Endothelial cell of umbilical vein (primary cell): ENCODE results near the gene MCCD1. TPM values are rescaled to one million over a fixed set of nuclear protein-coding genes. Genes with fewer than 3 reads are reported as not detected.

Source experiments
- BruUV-seq: library from RNA; stranded (reverse); fragments of 400-500 nt; replicated peaks from 2 replicates; lab custom pipeline; 2021; lab: Mats Ljungman, UMichigan
- CTCF ChIA-PET: fragments of 300-600, 350-600 bp; sonication (Branson Sonifier 250); formaldehyde crosslinking; loops from one replicate; lab custom pipeline; 2021; ENCODE audit warnings: antibody characterized with exemption, inconsistent platforms; lab: Charles Lee
- POLR2A ChIA-PET: fragments of 300-600, 350-600 bp; sonication (Branson Sonifier 250); formaldehyde crosslinking; loops from one replicate; lab custom pipeline; 2021; ENCODE audit warnings: antibody characterized with exemption, inconsistent platforms; lab: Charles Lee
- DNase-seq: peaks from one replicate; pipeline ENCODE4 v3.0.0-alpha.2; 2011; ENCODE audit warnings: low read depth, low spot score
- FAIRE-seq: peaks from 2 replicates; lab custom pipeline; 2011; peaks lifted over from hg19 to GRCh38; lab: Jason Lieb, UNC
- H2AFZ ChIP-seq: 2 replicates; pipeline ENCODE4 v1.6.0; 2012; ENCODE audit warnings: low read depth, low read length, control low read depth, inconsistent platforms
- H3K27ac ChIP-seq: 2 replicates; pipeline ENCODE4 v1.5.1; 2011; ENCODE audit warnings: low read depth, mild to moderate bottlenecking, control low read depth, low read length, moderate library complexity; ENCODE audit not compliant: insufficient read depth
- H3K27me3 ChIP-seq, 2 experiments: 2 replicates each; pipeline versions ENCODE4 v1.6.0 to v1.6.1; 2011; ENCODE audit warnings: low read length in 2 of 2, mixed read lengths in 1 of 2; ENCODE audit not compliant: control insufficient read depth in 2 of 2, insufficient read depth in 2 of 2
- H3K36me3 ChIP-seq, 2 experiments: 2 replicates in 1 of 2; 3 replicates in 1 of 2; pipeline ENCODE4 v1.5.1; 2011; ENCODE audit warnings: low read length in 2 of 2, mild to moderate bottlenecking in 1 of 2, moderate library complexity in 1 of 2; ENCODE audit not compliant: control insufficient read depth in 2 of 2, insufficient read depth in 2 of 2; ENCODE audit errors: extremely low read depth in 1 of 2
- H3K4me1 ChIP-seq: 3 replicates; pipeline ENCODE4 v1.5.1; 2011; ENCODE audit warnings: mild to moderate bottlenecking, low read length; ENCODE audit not compliant: control insufficient read depth, insufficient read depth; ENCODE audit errors: extremely low read depth
- H3K4me2 ChIP-seq: 2 replicates; pipeline ENCODE4 v1.6.1; 2011; ENCODE audit warnings: low read length, control low read depth, mixed read lengths; ENCODE audit not compliant: insufficient read depth
- H3K4me3 ChIP-seq, 3 experiments: fragments of 200-600 bp in 1 of 3; sonication (generic), shearing (Covaris generic) in 1 of 3; replicated peaks in 1 of 3; 2 replicates each; pipeline ENCODE4 v1.5.1; 2011 to 2016; ENCODE audit warnings: control low read depth in 3 of 3, low read length in 3 of 3, mild to moderate bottlenecking in 2 of 3, inconsistent platforms in 1 of 3, low read depth in 1 of 3, moderate library complexity in 1 of 3; ENCODE audit not compliant: insufficient read depth in 1 of 3
- H3K79me2 ChIP-seq: 2 replicates; pipeline ENCODE4 v1.6.0; 2012; ENCODE audit warnings: low read length, inconsistent platforms; ENCODE audit not compliant: control insufficient read depth, insufficient read depth
- H3K9ac ChIP-seq: replicated peaks from 2 replicates; pipeline ENCODE3; 2011; ENCODE audit warnings: low read length, control low read depth; ENCODE audit not compliant: insufficient read depth; ENCODE audit errors: extremely low read depth
- H3K9me1 ChIP-seq: replicated peaks from 3 replicates; pipeline ENCODE4 v1.6.0; 2011; ENCODE audit warnings: mild to moderate bottlenecking, low read length; ENCODE audit not compliant: control insufficient read depth, insufficient read depth; ENCODE audit errors: extremely low read depth
- H3K9me3 ChIP-seq: replicated peaks from 2 replicates; pipeline ENCODE4 v1.5.1; 2012; ENCODE audit warnings: low read length, inconsistent platforms; ENCODE audit not compliant: control insufficient read depth, insufficient read depth
- H4K20me1 ChIP-seq: replicated peaks from 2 replicates; pipeline ENCODE3; 2011; ENCODE audit warnings: mild to moderate bottlenecking, low read length; ENCODE audit not compliant: control insufficient read depth, insufficient read depth; ENCODE audit errors: extremely low read depth
- EZH2 ChIP-seq: IDR thresholded peaks from 2 replicates; pipeline ENCODE4 v1.6.1; 2012; ENCODE audit warnings: borderline replicate concordance, low read depth, mild to moderate bottlenecking, moderate library complexity, low read length, inconsistent platforms; ENCODE audit not compliant: severe bottlenecking
- FOS ChIP-seq: IDR thresholded peaks from 2 replicates; pipeline ENCODE4 v1.6.1; 2011; ENCODE audit warnings: mild to moderate bottlenecking, low read length, moderate library complexity, borderline replicate concordance; ENCODE audit not compliant: insufficient read depth
- GATA2 ChIP-seq: IDR thresholded peaks from 2 replicates; pipeline ENCODE4 v1.7.0; 2011; ENCODE audit warnings: low read depth, mild to moderate bottlenecking, moderate library complexity, mixed read lengths, low read length; ENCODE audit not compliant: insufficient read length, insufficient read depth
- JUN ChIP-seq: IDR thresholded peaks from 2 replicates; pipeline ENCODE4 v1.6.1; 2011; ENCODE audit warnings: borderline replicate concordance, low read depth; ENCODE audit not compliant: insufficient read length, insufficient read depth
- MYC ChIP-seq: IDR thresholded peaks from one replicate; pipeline ENCODE4 v1.6.1; 2011; ENCODE audit warnings: mild to moderate bottlenecking, low read depth, low read length
- POLR2A ChIP-seq: IDR thresholded peaks from 2 replicates; pipeline ENCODE4 v1.6.1; 2012; ENCODE audit warnings: low read depth, mild to moderate bottlenecking, control low read depth, low read length
- POLR2AphosphoS5 ChIP-seq: IDR thresholded peaks from 2 replicates; pipeline ENCODE4 v1.6.1; 2012; ENCODE audit warnings: low read depth, mild to moderate bottlenecking, control low read depth, low read length, moderate library complexity; ENCODE audit not compliant: insufficient read depth
- dilution Hi-C: fragments of 300-500 bp; cut with MboI; formaldehyde crosslinking; loops from one replicate; pipeline ENCODE4 v1.15.0; 2019; ENCODE audit warnings: low sequenced_read_pairs; ENCODE audit not compliant: extremely low pct_ligation_motif_present
- intact Hi-C: fragments of 100-400 bp; cut with micrococcal nuclease; formaldehyde crosslinking; loops from one replicate; pipeline ENCODE4 v1.10.0; 2022
- polyA plus RNA-seq, 4 experiments: library from polyadenylated mRNA; depleted of rRNA in 3 of 4; stranded (reverse) in 3 of 4; unstranded in 1 of 4; fragments of >200 nt; gene quantifications; 2 replicates each; pipeline versions ENCODE4 v1.2.1 to v1.2.3, GENCODE V29; 2011 to 2012; ENCODE audit warnings: missing spikeins in 1 of 4
- total RNA-seq: library from RNA; stranded (reverse); gene quantifications from 2 replicates; pipeline ENCODE4 v1.2.3, GENCODE V29; 2021
- TF ChIP-seq, protein P1 (sequence below), 2 donors: IDR thresholded peaks; 1 replicate in 1 of 2; 2 replicates in 1 of 2; pipeline ENCODE4 v1.5.1; 2011; ENCODE audit warnings: low read length in 2 of 2, mild to moderate bottlenecking in 2 of 2, moderate library complexity in 2 of 2, control low read depth in 1 of 2, inconsistent platforms in 1 of 2, low read depth in 1 of 2; ENCODE audit not compliant: insufficient read depth in 1 of 2; ENCODE audit errors: extremely low read depth in 1 of 2
- TF ChIP-seq, protein P2 (sequence below): IDR thresholded peaks from 2 replicates; pipeline ENCODE4 v1.6.1; 2011; ENCODE audit not compliant: insufficient read depth, insufficient read length

MCCD1 gene
- total and polyA plus RNA-seq, 2 donors (not counting 3 experiments of a cell fraction or from before 2014, with no cell fraction given) = not detected

DNA sequence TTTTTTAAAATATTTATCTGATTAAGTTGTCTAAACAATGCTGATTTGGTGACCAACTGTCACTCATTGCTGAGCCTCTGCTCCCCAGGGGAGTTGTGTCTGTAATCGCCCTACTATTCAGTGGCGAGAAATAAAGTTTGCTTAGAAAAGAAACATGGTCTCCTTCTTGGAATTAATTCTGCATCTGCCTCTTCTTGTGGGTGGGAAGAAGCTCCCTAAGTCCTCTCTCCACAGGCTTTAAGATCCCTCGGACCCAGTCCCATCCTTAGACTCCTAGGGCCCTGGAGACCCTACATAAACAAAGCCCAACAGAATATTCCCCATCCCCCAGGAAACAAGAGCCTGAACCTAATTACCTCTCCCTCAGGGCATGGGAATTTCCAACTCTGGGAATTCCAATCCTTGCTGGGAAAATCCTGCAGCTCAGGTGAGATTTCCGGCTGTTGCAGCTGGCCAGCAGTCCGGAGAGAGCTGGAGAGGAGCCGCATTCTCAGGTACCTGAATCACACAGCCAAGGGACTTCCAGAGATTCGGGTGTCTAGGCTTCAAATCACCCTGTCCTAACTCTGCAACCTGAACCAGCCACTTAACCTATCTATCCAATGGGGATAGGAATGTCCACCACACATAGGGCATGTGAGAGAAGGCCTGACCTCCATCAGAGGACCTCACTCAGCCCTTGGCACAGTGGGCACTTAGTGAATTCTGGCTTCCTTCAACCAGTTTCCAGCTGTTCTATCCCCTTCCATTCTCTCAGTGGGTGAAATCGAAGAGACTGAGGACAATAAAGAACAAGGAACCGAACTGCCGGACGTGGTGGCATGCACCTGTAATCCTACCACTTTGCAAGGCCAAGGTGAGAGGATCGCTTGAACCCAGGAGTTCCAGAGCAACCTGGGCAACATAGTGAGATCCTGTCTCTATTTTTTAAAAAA lies 49.7 kb downstream of the MCCD1 start:
- Histone ChIP-seq H3K4me2 (no peak overlapping the region), H3K36me3 (no peaks in the 10 kb centered on the region), H3K9me3 (no peaks in the 10 kb centered on the region), H3K9me1 (no peaks in the 10 kb centered on the region), H3K27me3 (no peaks in the 10 kb centered on the region), H2AFZ (no peak overlapping the region), H3K9ac (no peak overlapping the region), H4K20me1 (no peaks in the 10 kb centered on the region), H3K4me1 (peaks cover 16% of the 10 kb centered on the region), H3K27ac (no peak overlapping the region), H3K4me3 (no peak overlapping the region), H3K79me2 (peaks cover 10% of the 10 kb centered on the region)
- DNase-seq (no peak), FAIRE-seq (no peak)
- ChIA-PET POLR2A (no interaction called here), CTCF (interaction anchor here (4.2 to 32.6 kb wide), 3 partner anchors 7 to 22 kb away, joined by 16 to 1517 read pairs (median 286); partner anchors contain the start of genes ATP6V1G2, DDX39B, LST1 and NCR3)
- dilution Hi-C loops = no loop called here
- TF ChIP-seq JUN (no peak), MYC (no peak), GATA2 (no peak), FOS (no peak), POLR2AphosphoS5 (no peak), POLR2A (no peak), EZH2 (no peak)
- TF ChIP-seq, protein P1, sequence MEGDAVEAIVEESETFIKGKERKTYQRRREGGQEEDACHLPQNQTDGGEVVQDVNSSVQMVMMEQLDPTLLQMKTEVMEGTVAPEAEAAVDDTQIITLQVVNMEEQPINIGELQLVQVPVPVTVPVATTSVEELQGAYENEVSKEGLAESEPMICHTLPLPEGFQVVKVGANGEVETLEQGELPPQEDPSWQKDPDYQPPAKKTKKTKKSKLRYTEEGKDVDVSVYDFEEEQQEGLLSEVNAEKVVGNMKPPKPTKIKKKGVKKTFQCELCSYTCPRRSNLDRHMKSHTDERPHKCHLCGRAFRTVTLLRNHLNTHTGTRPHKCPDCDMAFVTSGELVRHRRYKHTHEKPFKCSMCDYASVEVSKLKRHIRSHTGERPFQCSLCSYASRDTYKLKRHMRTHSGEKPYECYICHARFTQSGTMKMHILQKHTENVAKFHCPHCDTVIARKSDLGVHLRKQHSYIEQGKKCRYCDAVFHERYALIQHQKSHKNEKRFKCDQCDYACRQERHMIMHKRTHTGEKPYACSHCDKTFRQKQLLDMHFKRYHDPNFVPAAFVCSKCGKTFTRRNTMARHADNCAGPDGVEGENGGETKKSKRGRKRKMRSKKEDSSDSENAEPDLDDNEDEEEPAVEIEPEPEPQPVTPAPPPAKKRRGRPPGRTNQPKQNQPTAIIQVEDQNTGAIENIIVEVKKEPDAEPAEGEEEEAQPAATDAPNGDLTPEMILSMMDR (IDR thresholded peaks at IDR 0.05; ENCODE audit: extremely low read depth in 1 of 2, insufficient read depth in 1 of 2, low read depth in 1 of 2, low read length in 2 of 2) = no peak
- TF ChIP-seq, protein P2, sequence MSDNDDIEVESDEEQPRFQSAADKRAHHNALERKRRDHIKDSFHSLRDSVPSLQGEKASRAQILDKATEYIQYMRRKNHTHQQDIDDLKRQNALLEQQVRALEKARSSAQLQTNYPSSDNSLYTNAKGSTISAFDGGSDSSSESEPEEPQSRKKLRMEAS = no peak
- no TSS peak for BruUV-seq
- intact Hi-C loops = no loop called here
